Keratinocyte (primary cell): ENCODE measurements around the gene AKT1.

Experiments
- EZH2 ChIP-seq: IDR thresholded peaks from one replicate; pipeline ENCODE4 v1.6.1; 2012; ENCODE audit warnings: inconsistent platforms, mild to moderate bottlenecking, low read length, moderate library complexity
- TF ChIP-seq, protein P1 (sequence below), 3 experiments: IDR thresholded peaks in 1 of 3; conservative IDR thresholded peaks in 1 of 3; optimal IDR thresholded peaks in 1 of 3; 2 replicates in 2 of 3; 3 replicates in 1 of 3; pipeline versions ENCODE3 to v1.5.1; 2011; ENCODE audit warnings: low read length in 3 of 3, mild to moderate bottlenecking in 3 of 3, moderate library complexity in 2 of 3, control low read depth in 1 of 3, inconsistent platforms in 1 of 3; ENCODE audit not compliant: insufficient read depth in 2 of 3; ENCODE audit errors: extremely low read depth in 1 of 3

DNA sequence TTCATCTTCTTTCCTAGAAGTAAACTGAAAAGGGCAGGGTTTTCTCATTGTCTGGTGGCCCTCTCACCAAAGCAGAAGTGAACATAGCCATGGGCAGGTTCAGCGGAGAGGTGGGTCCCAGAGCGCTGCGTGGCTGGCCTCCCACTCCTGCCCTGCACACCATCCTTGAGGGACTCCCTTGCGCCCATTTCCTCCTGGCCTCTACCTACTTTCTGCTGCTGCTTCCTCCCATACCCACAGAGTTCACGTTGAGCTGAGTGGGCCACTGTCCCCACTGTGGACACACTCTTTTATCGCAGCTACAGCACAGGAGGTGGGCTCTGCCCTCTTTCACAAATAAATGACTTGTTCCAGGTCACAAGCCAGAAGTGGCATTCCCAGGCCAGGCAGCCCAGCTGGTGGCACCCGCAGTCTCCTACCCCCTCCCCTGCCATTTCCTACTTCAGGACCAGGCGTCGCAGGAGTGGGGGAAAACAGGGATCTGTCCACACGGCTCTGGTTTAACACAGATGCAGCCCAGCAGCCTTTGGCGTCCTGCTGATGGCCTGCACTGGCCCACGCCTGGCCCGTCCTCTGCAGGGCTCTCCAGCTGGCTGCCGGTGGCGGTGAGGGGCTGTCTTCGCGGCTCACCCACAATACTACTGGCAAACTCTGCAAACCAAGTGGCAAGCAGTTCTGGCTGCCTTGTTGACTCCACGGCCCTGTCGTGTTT, 37.7 kb downstream of the AKT1 start:
- TF ChIP-seq EZH2 = no peak
- TF ChIP-seq, protein P1, sequence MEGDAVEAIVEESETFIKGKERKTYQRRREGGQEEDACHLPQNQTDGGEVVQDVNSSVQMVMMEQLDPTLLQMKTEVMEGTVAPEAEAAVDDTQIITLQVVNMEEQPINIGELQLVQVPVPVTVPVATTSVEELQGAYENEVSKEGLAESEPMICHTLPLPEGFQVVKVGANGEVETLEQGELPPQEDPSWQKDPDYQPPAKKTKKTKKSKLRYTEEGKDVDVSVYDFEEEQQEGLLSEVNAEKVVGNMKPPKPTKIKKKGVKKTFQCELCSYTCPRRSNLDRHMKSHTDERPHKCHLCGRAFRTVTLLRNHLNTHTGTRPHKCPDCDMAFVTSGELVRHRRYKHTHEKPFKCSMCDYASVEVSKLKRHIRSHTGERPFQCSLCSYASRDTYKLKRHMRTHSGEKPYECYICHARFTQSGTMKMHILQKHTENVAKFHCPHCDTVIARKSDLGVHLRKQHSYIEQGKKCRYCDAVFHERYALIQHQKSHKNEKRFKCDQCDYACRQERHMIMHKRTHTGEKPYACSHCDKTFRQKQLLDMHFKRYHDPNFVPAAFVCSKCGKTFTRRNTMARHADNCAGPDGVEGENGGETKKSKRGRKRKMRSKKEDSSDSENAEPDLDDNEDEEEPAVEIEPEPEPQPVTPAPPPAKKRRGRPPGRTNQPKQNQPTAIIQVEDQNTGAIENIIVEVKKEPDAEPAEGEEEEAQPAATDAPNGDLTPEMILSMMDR (optimal IDR thresholded peaks at IDR 0.05 in 1 of 3, IDR thresholded peaks at IDR 0.05 in 1 of 3, conservative IDR thresholded peaks at IDR 0.05 in 1 of 3; ENCODE audit: extremely low read depth in 1 of 3, insufficient read depth in 2 of 3, low read length in 3 of 3) = no peak
